Activated CD8-positive, alpha-beta memory T cell treated with anti-CD3 and anti-CD28 coated beads, Interleukin-2, amount 50 U/mL, for 24 hours (primary cell): Measurements from ENCODE around the gene DBNL.

Experiments used
- DNase-seq: peaks from one replicate; pipeline ENCODE4 v3.0.0-alpha.2; 2020; ENCODE audit errors: extremely low read depth

Gene DBNL

DNA sequence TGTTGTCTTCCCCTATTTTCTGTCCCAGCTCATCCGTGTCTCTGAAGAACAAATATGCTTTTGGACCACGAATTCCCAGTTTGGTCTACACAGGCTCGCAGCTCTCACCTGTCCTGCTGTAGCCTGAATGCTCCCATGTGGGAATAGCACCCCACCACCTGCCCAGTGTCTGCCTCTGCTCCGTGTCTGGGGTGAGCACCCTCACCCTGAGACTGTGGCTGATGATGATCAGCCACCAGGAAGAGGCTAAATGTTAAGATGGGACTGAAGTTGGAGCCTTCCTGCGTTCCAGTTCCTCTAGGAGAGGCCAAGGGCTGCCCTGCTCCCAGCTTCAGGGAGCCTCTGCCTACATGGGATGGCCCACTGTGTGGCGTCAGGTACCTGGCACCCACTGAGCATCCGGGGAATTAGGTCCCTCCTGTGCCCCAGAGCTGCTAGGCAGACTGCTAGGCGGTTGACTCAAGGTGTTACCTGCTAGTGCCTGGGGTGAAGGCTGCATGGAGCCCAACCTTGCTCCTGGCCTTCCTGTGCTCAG lies 17.2 kb downstream of the DBNL start:
- DNase-seq: no peak

GRCh38 chr7:44062180-44062902 lies 17.8 kb downstream of the DBNL start:
- no peak for DNase-seq

GRCh38 chr7:44062903-44063295 lies 18.4 kb downstream of the DBNL start:
- DNase-seq: no peak

DNA sequence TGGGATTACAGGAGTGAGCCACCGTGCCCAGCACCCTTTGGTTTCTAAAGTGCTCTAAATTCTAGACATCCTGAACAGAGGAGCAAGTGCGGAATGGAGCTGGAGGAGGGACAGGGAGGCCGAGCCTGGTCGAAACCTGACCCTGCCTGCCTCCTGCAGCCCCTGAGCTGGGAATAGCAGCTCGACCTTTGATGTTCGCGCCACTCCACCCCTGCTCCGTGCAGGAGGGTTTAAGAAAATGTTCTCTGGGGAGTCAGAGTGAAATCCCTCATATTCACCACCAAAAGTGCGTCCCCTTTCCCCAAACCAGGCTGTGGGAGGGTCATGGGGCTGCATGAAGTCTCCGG lies 19.0 kb downstream of the DBNL start:
- no peak for DNase-seq

DNA sequence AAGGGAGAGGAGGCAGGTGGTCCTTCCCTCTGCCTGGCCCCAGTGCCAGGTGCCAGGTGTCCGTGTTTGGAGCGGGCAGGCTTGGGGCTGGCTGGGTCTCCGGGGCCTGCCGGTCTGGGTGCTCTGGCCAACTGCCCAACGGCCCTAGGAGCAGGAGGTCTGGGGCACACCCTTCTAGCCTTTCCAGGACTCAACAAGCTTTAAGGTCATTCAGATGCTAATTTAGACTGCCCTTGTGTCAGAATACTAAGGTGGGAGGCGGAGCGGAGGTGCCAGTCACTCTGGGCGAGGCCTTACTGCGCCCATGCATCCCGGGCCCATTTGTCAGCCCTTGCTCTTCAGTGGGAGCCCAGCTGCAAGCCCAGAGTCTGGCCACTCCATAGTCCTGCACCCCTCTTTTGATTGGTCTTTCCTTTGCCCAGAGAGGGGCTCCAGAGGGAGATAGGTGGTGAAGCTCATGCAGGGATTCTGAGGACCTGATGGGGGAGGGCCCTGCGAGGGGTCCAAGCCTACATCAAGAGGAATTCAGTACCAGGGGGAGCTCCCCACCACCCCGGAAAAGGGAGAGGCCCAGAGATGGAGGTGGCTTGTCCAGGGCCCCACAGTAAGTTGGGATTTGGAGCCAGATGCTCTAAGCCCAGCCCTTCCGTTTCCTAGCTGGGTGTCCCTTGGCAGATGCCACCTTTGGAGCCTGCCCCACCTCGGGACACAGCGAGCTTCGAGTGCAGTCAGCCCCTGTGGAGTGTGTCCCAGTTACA lies 19.6 kb downstream of the DBNL start:
- DNase-seq: no peak

GRCh38 chr7:44064791-44065430 lies 20.4 kb downstream of the DBNL start:
- DNase-seq: no peak

DNA sequence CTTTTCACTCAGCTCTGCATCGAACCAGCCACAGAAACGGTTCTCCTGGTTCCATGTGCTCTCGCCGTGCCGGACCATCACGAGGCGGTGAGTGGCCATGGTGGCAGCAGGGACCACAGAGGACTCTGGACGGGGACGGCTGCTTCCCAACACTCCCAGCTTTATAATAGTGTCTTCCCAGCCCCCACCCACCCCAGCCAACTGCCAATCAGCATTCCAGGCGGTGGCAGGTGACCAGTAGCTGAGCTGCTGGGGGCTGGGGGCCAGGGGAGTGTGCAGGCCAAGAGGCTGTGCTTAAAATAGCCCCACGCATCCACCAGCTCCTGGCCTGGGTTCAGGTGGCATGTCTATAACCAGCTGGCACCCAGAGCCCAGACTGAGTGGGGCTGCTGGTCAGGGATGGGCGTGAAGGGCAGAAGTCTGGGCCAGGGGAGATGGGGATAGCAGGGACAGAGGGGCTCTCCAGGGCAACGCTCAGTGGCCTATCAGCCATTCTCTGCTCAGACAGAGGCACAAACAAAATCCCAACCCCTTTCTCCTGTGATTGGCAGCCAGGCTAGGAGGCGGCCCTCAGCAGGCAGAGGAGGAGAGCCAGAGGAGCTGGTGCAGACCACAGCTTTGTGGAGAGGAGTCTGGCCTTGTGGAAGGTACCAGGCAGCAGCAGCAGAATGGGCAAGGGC lies 21.1 kb downstream of the DBNL start, which contains the start of gene PGAM2:
PGAM2 (minus strand) TSS at position 137 of the 680 bp plus-strand sequence; CDS start at position 99, 38 bp downstream.
- no peak for DNase-seq

GRCh38 chr7:44066111-44066460 lies 21.6 kb downstream of the DBNL start:
- no peak for DNase-seq

- DNase-seq: no peak
Observed at GRCh38 chr7:44066494-44067063, 22.1 kb downstream of the DBNL start.

GRCh38 chr7:44067064-44067951 lies 22.8 kb downstream of the DBNL start:
- DNase-seq: no peak

- no peak for DNase-seq
Observed at GRCh38 chr7:44068054-44068453, 23.6 kb downstream of the DBNL start.

- DNase-seq: no peak
Observed at GRCh38 chr7:44071726-44072363, 27.3 kb downstream of the DBNL start.

DNA sequence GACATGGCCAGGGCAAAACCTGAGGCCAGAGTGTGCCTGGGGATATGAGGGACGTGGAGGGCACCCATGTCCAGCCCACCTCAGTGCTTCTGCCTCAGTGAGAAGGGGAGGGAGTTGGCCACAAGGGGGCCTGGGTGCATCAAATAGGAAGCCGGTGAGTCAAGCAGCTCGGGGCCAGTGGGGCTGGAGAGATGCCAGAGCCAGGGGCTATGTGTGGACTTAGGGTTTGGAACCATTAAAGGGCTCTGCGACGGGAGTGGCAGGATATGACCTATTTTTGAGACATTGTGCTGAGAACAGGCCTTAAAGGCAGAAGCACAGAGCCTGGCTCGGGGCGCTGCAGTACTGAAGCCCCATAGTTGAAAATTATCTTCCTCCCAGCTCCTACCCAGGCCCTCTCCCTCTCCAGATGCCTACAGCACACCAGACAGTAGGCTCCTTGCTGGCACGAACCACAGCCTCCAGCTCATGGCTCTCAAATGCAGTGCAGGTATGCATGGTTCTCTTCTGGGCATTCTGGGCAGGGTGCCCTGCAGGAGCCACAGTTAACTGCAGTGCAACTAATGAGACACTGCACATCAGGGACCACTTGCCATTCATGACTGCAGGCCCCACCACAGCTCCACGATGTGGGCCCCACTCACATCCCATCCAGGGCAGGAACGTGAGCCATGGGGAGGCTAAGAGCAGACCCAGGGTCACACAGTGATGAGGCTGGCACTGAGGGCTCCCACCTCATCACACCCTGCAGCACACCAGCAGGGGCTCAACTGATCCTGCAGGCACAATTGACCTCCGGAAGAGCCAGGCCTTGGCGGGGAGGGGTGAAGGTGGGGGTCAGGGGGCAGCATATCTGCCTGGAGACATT lies 28.1 kb downstream of the DBNL start:
- no peak for DNase-seq

- DNase-seq: peak; percentile 42
Observed at GRCh38 chr7:44073664-44074348, 29.3 kb downstream of the DBNL start.

DNA sequence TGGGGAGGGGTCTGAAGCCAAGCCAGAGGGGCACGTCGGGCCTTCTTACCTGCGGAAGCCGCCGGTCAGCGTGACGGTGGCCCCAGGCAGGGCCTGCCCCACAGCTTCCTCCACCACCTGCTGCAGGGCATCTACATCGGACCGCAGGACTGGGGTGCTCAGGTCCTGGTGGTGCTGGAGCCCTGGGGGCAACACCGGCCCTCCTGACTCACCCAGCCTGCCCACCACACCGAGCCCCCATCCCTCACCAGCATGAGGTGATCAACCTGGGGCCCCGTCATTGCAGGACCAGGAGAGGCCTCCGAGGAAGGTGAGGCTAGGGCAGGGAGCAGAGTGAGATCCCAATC lies 29.8 kb downstream of the DBNL start:
- no peak for DNase-seq

- DNase-seq: no peak
Observed at GRCh38 chr7:44075296-44076075, 31.0 kb downstream of the DBNL start.

- no peak for DNase-seq
Observed at GRCh38 chr7:44076101-44076895, 31.8 kb downstream of the DBNL start.
